K562 (cell line): ENCODE data around the gene PTP4A2. TPM values are rescaled to one million over a fixed set of nuclear protein-coding genes. Genes with fewer than 3 reads are reported as not detected.

Experiments
- ASH1L ChIP-seq: fragments of 450-650 bp; IDR thresholded peaks from 2 replicates; pipeline ENCODE4 v1.6.1; 2018; ENCODE audit warnings: borderline replicate concordance, mild to moderate bottlenecking, low read depth; ENCODE audit not compliant: partially characterized antibody
- BDP1 ChIP-seq: IDR thresholded peaks from 3 replicates; pipeline ENCODE4 v1.6.1; 2011; ENCODE audit not compliant: insufficient read length, insufficient read depth
- CEBPB ChIP-seq: fragments of 450-650 bp; IDR thresholded peaks from 2 replicates; pipeline ENCODE4 v1.6.1; 2016; ENCODE audit warnings: missing genetic modification characterization, missing compliant biosample characterization
- GATA2 ChIP-seq: sonication (generic); formaldehyde crosslinking; IDR thresholded peaks from 2 replicates; pipeline ENCODE4 v1.4.0; 2020; ENCODE audit warnings: mild to moderate bottlenecking, missing genetic modification reagents
- HDAC3 ChIP-seq: fragments of 450-650 bp; IDR thresholded peaks from 2 replicates; pipeline ENCODE4 v1.6.1; 2018; ENCODE audit warnings: borderline replicate concordance, mild to moderate bottlenecking, moderate library complexity; ENCODE audit not compliant: partially characterized antibody
- HNRNPH1 ChIP-seq: fragments of 200-400 bp; formaldehyde crosslinking; optimal IDR thresholded peaks from 2 replicates; pipeline ENCODE3; 2017; ENCODE audit warnings: low read depth, mild to moderate bottlenecking, low read length, moderate library complexity
- HOXB6 ChIP-seq: fragments of 250-450 bp; sonication (Bioruptor Pico); IDR thresholded peaks from 2 replicates; pipeline ENCODE4 v1.5.1; 2022; ENCODE audit warnings: mild to moderate bottlenecking, borderline replicate concordance
- KAT2B ChIP-seq: IDR thresholded peaks from one replicate; pipeline ENCODE4 v1.6.1; 2012; ENCODE audit warnings: low read depth, mild to moderate bottlenecking, control low read depth, inconsistent platforms, low read length, moderate library complexity
- KAT7 ChIP-seq: sonication (generic); formaldehyde crosslinking; IDR thresholded peaks from 2 replicates; pipeline ENCODE4 v1.8.0; 2022; ENCODE audit warnings: missing genetic modification reagents, mild to moderate bottlenecking, borderline replicate concordance
- LCOR ChIP-seq: sonication (generic); formaldehyde crosslinking; IDR thresholded peaks from 2 replicates; pipeline ENCODE4 v1.8.0; 2022; ENCODE audit warnings: mild to moderate bottlenecking, missing genetic modification reagents
- MXI1 ChIP-seq: IDR thresholded peaks from 2 replicates; pipeline ENCODE4 v1.6.1; 2011; ENCODE audit warnings: low read depth, mild to moderate bottlenecking, improper control_type of control experiment, low read length
- NCOA6 ChIP-seq: fragments of 450-650 bp; IDR thresholded peaks from 2 replicates; pipeline ENCODE4 v1.6.1; 2017; ENCODE audit warnings: mild to moderate bottlenecking
- NEUROD1 ChIP-seq: fragments of 150-350 bp; IDR thresholded peaks from 2 replicates; pipeline ENCODE4 v1.6.1; 2014; ENCODE audit warnings: borderline replicate concordance, low read length, low read depth; ENCODE audit not compliant: partially characterized antibody
- NFATC3 ChIP-seq: fragments of 450-650 bp; IDR thresholded peaks from 2 replicates; pipeline ENCODE4 v1.6.1; 2017; ENCODE audit warnings: mild to moderate bottlenecking
- PHB ChIP-seq: fragments of 250-450 bp; sonication (Bioruptor Pico); IDR thresholded peaks from 2 replicates; pipeline ENCODE4 v1.5.0; 2021
- PHTF2 ChIP-seq: fragments of 250-450 bp; sonication (Bioruptor Pico); IDR thresholded peaks from 2 replicates; pipeline ENCODE4 v1.5.0; 2021; ENCODE audit warnings: mild to moderate bottlenecking
- SMARCA5 ChIP-seq: fragments of 450-650 bp; IDR thresholded peaks from 2 replicates; pipeline ENCODE4 v1.6.1; 2016
- TSC22D4 ChIP-seq: fragments of 450-650 bp; IDR thresholded peaks from 2 replicates; pipeline ENCODE4 v1.6.1; 2016; ENCODE audit warnings: missing genetic modification characterization, missing biosample characterization, control low read depth
- WHSC1 ChIP-seq: IDR thresholded peaks from one replicate; pipeline ENCODE4 v1.6.1; 2012; ENCODE audit warnings: low read length, control low read depth, inconsistent platforms
- XRCC5 ChIP-seq: fragments of 200-400 bp; formaldehyde crosslinking; IDR thresholded peaks from 2 replicates; pipeline ENCODE4 v1.6.1; 2017; ENCODE audit warnings: low read depth, mild to moderate bottlenecking, low read length
- ZBTB17 ChIP-seq: fragments of 450-650 bp; formaldehyde crosslinking; IDR thresholded peaks from 2 replicates; pipeline ENCODE4 v1.4.0; 2020; ENCODE audit warnings: mild to moderate bottlenecking
- ZNF212 ChIP-seq: fragments of 450-650 bp; formaldehyde crosslinking; IDR thresholded peaks from 2 replicates; pipeline ENCODE4 v1.4.0; 2020; ENCODE audit warnings: mild to moderate bottlenecking
- ZNF311 ChIP-seq: fragments of 250-450 bp; sonication (Bioruptor Pico); IDR thresholded peaks from 2 replicates; pipeline ENCODE4 v1.4.0; 2020; ENCODE audit warnings: mild to moderate bottlenecking, moderate library complexity
- ZNF561 ChIP-seq: fragments of 450-650 bp; formaldehyde crosslinking; conservative IDR thresholded peaks from 2 replicates; pipeline ENCODE4 v1.4.0; 2020; ENCODE audit warnings: mild to moderate bottlenecking, moderate library complexity
- ZNF668 ChIP-seq: fragments of 250-450 bp; sonication (Bioruptor Pico); IDR thresholded peaks from 2 replicates; pipeline ENCODE4 v1.8.0; 2022; ENCODE audit warnings: mild to moderate bottlenecking, inconsistent platforms
- ZNF695 ChIP-seq: fragments of 450-650 bp; formaldehyde crosslinking; IDR thresholded peaks from 2 replicates; pipeline ENCODE4 v1.4.0; 2020; ENCODE audit warnings: mild to moderate bottlenecking, moderate library complexity
- ZNF785 ChIP-seq: fragments of 250-450 bp; sonication (Bioruptor Pico); IDR thresholded peaks from 2 replicates; pipeline ENCODE4 v1.4.0; 2020; ENCODE audit warnings: mild to moderate bottlenecking
- polyA plus RNA-seq, 8 experiments: library from polyadenylated mRNA; depleted of rRNA in 4 of 8; stranded (reverse) in 5 of 8; unstranded in 3 of 8; fragments of >200 nt; fragmentation: Nextera tagmentation in 2 of 8; fragmentation: Illumina TruSeq in 1 of 8; extraction: Ambion mirVana in 2 of 8; extraction: Trizol in 1 of 8; gene quantifications; 2 replicates each; pipeline versions ENCODE4 v1.2.1 to v1.2.3, GENCODE V29; 2011 to 2014; ENCODE audit warnings: inconsistent platforms in 1 of 8, missing spikeins in 1 of 8
- total RNA-seq, 7 experiments: library from RNA; depleted of rRNA in 6 of 7; stranded (reverse); fragments of >200 nt in 6 of 7; fragmentation: Illumina TruSeq in 2 of 7; extraction: Trizol in 2 of 7; gene quantifications; 2 replicates each; pipeline versions ENCODE4 v1.2.1 to v1.2.3, GENCODE V29; 2011 to 2021; ENCODE audit warnings: low replicate concordance in 1 of 7
- TF ChIP-seq, protein P1 (sequence below): sonication (generic); formaldehyde crosslinking; IDR thresholded peaks from 2 replicates; pipeline ENCODE4 v1.9.0; 2022; ENCODE audit warnings: mild to moderate bottlenecking, missing genetic modification reagents
- TF ChIP-seq, protein P2 (sequence below): fragments of 250-450 bp; sonication (Bioruptor Pico); IDR thresholded peaks from 2 replicates; pipeline ENCODE4 v1.5.0; 2021; ENCODE audit warnings: mild to moderate bottlenecking, borderline replicate concordance

Gene PTP4A2
- total and polyA plus RNA-seq, 9 of the 15 experiments (the other 6 are each of a cell fraction or from before 2014, with no cell fraction given) = 197 to 870 (median 480) TPM

DNA sequence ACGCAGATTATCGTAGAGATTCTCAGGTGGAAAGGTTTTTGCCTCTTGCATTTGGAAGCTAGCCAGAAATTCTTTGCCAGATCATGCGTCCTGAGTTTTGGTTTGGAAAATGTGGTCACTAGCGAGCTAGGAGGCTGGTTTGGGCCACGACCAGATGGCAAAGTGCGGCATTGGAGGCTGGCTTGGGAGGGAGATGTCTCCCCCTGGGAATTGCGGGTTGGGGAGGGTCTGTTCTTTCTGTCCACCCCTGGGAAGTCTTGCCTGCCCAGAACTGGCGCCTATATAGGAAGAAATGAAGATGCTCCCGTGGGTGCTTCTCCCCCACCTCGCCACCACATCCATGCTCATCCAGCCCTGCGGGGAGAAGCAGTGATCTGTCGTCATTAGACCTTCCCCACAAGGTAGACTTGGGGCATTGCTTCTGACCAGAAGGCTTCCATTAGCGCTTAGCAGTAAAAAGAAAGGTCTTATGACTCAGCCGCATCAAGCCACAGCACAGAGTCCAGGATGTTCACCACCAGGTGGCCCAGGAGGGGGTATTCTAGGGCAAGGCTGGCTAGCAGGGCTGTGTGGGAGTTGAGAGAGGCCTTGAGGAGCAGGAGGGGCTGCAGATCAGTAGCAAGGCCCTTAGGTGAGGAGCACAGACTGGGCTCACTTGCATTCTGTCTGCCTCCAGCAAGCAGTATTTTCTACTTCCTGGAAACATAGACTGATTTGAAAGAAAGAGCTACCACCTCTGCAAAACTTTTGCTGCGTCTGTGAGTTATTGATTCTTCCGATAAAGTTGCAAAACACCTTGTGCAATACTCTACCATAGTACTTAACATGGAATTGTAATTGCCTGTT, 1.5 kb upstream of the PTP4A2 start (continued):
- TF ChIP-seq, protein P1, sequence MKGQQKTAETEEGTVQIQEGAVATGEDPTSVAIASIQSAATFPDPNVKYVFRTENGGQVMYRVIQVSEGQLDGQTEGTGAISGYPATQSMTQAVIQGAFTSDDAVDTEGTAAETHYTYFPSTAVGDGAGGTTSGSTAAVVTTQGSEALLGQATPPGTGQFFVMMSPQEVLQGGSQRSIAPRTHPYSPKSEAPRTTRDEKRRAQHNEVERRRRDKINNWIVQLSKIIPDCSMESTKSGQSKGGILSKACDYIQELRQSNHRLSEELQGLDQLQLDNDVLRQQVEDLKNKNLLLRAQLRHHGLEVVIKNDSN (CRISPR knock-in tag) = 0 out of 2 replicates have a peak, but pooled peaks have one; percentile 53
- TF ChIP-seq ZNF785 (CRISPR knock-in tag) = no peak
- TF ChIP-seq ZNF311 (CRISPR knock-in tag) = no peak; the same call in 1 of the 2 replicates
- no peak for TF ChIP-seq ASH1L
- TF ChIP-seq BDP1 = no peak
- no peak for TF ChIP-seq LCOR (CRISPR knock-in tag)
- no peak for TF ChIP-seq ZNF561 (CRISPR knock-in tag)
- TF ChIP-seq HOXB6 (CRISPR knock-in tag) = no peak
- TF ChIP-seq NFATC3 = no peak
- no peak for TF ChIP-seq KAT7 (CRISPR knock-in tag)
- TF ChIP-seq PHB = no peak
- TF ChIP-seq ZNF695 (CRISPR knock-in tag) = no peak
- no peak for TF ChIP-seq HNRNPH1
- peak; percentile 56; the same call in 1 of the 2 replicates for TF ChIP-seq ZBTB17 (CRISPR knock-in tag)
- TF ChIP-seq GATA2 (CRISPR knock-in tag) = peak; percentile 50; the same call in 1 of the 2 replicates
- no peak for TF ChIP-seq WHSC1
- peak; percentile 42 for TF ChIP-seq NEUROD1
- TF ChIP-seq KAT2B = no peak
- TF ChIP-seq XRCC5 = peak; percentile 92
- TF ChIP-seq HDAC3 = peak; percentile 69
- TF ChIP-seq, protein P2, sequence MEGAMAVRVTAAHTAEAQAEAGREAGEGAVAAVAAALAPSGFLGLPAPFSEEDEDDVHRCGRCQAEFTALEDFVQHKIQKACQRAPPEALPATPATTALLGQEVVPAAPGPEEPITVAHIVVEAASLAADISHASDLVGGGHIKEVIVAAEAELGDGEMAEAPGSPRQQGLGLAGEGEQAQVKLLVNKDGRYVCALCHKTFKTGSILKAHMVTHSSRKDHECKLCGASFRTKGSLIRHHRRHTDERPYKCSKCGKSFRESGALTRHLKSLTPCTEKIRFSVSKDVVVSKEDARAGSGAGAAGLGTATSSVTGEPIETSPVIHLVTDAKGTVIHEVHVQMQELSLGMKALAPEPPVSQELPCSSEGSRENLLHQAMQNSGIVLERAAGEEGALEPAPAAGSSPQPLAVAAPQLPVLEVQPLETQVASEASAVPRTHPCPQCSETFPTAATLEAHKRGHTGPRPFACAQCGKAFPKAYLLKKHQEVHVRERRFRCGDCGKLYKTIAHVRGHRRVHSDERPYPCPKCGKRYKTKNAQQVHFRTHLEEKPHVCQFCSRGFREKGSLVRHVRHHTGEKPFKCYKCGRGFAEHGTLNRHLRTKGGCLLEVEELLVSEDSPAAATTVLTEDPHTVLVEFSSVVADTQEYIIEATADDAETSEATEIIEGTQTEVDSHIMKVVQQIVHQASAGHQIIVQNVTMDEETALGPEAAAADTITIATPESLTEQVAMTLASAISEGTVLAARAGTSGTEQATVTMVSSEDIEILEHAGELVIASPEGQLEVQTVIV (CRISPR knock-in tag) = no peak; the same call in 1 of the 2 replicates
- peak; percentile 99 for TF ChIP-seq CEBPB (tag)
- TF ChIP-seq TSC22D4 (tag) = no peak
- TF ChIP-seq ZNF212 (CRISPR knock-in tag) = no peak
- no peak for TF ChIP-seq SMARCA5
- peak; percentile 45 for TF ChIP-seq ZNF668 (CRISPR knock-in tag)
- no peak for TF ChIP-seq MXI1
- TF ChIP-seq PHTF2 (CRISPR knock-in tag) = 0 out of 2 replicates have a peak, but pooled peaks have one; percentile 19
- no peak for TF ChIP-seq NCOA6
